GM12874 (cell line): ENCODE measurements around the gene DPYSL3.

ENCODE experiments used
- CTCF ChIP-seq: IDR thresholded peaks from 2 replicates; pipeline ENCODE4 v1.5.1; 2011; ENCODE audit warnings: low read depth, mild to moderate bottlenecking, control low read depth, low read length, moderate library complexity; ENCODE audit not compliant: insufficient read depth

Gene DPYSL3

GRCh38 chr5:147454996-147455677, 54.7 kb downstream of the DPYSL3 start:
- TF ChIP-seq CTCF, result no peak

GRCh38 chr5:147453875-147454814, 55.7 kb downstream of the DPYSL3 start:
- TF ChIP-seq CTCF, result peak; percentile 86

- no peak for TF ChIP-seq CTCF
These were observed 57.6 kb downstream of the DPYSL3 start for GRCh38 chr5:147452165-147452811.

DNA sequence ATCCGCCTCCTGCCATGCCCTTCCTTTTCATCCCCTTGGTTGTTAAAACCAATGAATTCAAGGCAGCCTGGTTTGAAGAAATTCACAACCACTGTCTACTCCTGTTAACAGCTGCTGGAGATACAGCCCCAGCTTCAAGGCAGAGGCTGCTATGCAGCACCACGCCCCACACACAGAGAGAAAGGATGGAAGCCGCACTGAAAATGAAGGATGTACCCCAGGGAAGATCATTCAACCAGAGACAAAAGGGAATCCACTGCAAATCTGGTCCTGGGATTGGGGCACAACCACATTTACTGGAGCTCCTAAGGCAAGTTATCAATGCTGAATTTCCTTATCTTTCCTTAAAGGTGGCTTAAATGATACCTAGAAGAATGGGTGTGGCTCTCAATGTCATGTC, 58.7 kb downstream of the DPYSL3 start:
- TF ChIP-seq CTCF, result no peak

GRCh38 chr5:147450606-147451005, 59.3 kb downstream of the DPYSL3 start:
- TF ChIP-seq CTCF, result 0 out of 2 replicates have a peak, but pooled peaks have one; percentile 6

- no peak for TF ChIP-seq CTCF
These were observed 61.1 kb downstream of the DPYSL3 start for GRCh38 chr5:147448766-147449165.

DNA sequence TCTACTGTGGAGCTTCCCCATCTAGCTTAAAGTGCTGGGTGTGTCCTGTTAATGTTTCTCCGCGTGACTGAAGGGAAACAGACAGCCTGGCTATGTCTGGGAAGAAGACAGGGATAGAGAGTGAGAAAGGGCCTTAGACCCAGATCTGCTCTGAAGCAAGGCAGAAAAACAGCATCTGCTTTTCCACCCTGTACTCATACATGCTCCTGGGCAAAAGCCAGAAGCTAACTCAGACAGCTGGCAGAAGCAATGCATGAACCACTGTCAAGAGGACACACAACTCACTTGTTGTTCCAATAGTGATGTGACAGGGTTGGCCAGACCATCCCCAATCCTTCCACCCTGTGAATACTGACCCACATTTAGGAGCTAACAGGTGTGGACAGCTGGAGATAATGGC, 63.3 kb downstream of the DPYSL3 start:
- no peak for TF ChIP-seq CTCF
